OCI-LY3 (cell line): Measurements from ENCODE around the gene LMNB1.

Experiments
- H2AFZ ChIP-seq: fragments of 200-600, 300-600 bp; shearing (Covaris generic); 2 replicates; pipeline ENCODE4 v1.6.0; 2014; ENCODE audit warnings: antibody characterized with exemption, low read depth, low read length
- H3K27ac ChIP-seq: fragments of 200-600, 300-600 bp; sonication (generic); 2 replicates; pipeline ENCODE4 v1.5.1; 2014; ENCODE audit warnings: mild to moderate bottlenecking, low read length, moderate library complexity, mixed read lengths
- H3K27me3 ChIP-seq: fragments of 200-600, 300-600 bp; sonication (generic); 2 replicates; pipeline ENCODE4 v1.6.1; 2014; ENCODE audit warnings: low read depth, low read length, mixed read lengths
- H3K36me3 ChIP-seq: fragments of 200-600, 300-600 bp; sonication (generic); replicated peaks from 2 replicates; pipeline ENCODE3; 2014; ENCODE audit warnings: low read depth, low read length, mixed read lengths
- H3K4me1 ChIP-seq: fragments of 300-600, 200-600 bp; sonication (generic); 2 replicates; pipeline ENCODE4 v1.6.1; 2014; ENCODE audit warnings: low read length, mixed read lengths
- H3K4me2 ChIP-seq: fragments of 200-600, 300-600 bp; sonication (generic); 2 replicates; pipeline ENCODE4 v1.6.1; 2014; ENCODE audit warnings: low read length, mixed read lengths
- H3K4me3 ChIP-seq: fragments of 300-600, 200-600 bp; sonication (generic); 2 replicates; pipeline ENCODE4 v1.5.1; 2014; ENCODE audit warnings: antibody characterized with exemption, mild to moderate bottlenecking, low read length, moderate library complexity
- H3K79me2 ChIP-seq: fragments of 300-600, 200-600 bp; shearing (Covaris generic); 2 replicates; pipeline ENCODE4 v1.6.1; 2014; ENCODE audit warnings: mild to moderate bottlenecking, low read length, mixed read lengths
- H3K9ac ChIP-seq: fragments of 300-600, 200-600 bp; shearing (Covaris generic); 2 replicates; pipeline ENCODE4 v1.6.0; 2014; ENCODE audit warnings: mild to moderate bottlenecking, low read length, moderate library complexity
- H3K9me3 ChIP-seq: fragments of 200-600, 300-600 bp; shearing (Covaris generic); 2 replicates; pipeline ENCODE4 v1.6.1; 2014; ENCODE audit warnings: low read length, mixed read lengths; ENCODE audit not compliant: insufficient read depth
- H4K20me1 ChIP-seq: fragments of 200-600, 300-600 bp; sonication (generic); 2 replicates; pipeline ENCODE4 v1.6.1; 2016; ENCODE audit warnings: low read length, mixed read lengths; ENCODE audit not compliant: insufficient read depth
- CTCF ChIP-seq: fragments of 200-600, 300-600 bp; sonication (generic); IDR thresholded peaks from 2 replicates; pipeline ENCODE4 v1.5.1; 2014; ENCODE audit warnings: antibody characterized with exemption, low read length, low read depth
- EZH2phosphoT487 ChIP-seq: fragments of 200-600 bp; shearing (Covaris generic); IDR thresholded peaks from 2 replicates; pipeline ENCODE4 v1.6.1; 2018; ENCODE audit warnings: antibody characterized with exemption, mixed run types, low read depth

Gene LMNB1

GRCh38 chr5:126875303-126875785, 98.4 kb downstream of the LMNB1 start:
- Histone ChIP-seq H3K4me1 (no peaks in the 10 kb centered on the region), H2AFZ (no peak overlapping the region), H4K20me1 (no peaks in the 10 kb centered on the region), H3K9me3 (no peaks in the 10 kb centered on the region), H3K9ac (no peak overlapping the region), H3K27ac (no peak overlapping the region), H3K36me3 (no peaks in the 10 kb centered on the region), H3K79me2 (no peaks in the 10 kb centered on the region), H3K4me2 (no peak overlapping the region), H3K27me3 (no peaks in the 10 kb centered on the region), H3K4me3 (no peak overlapping the region)
- TF ChIP-seq EZH2phosphoT487 (no peak), CTCF (no peak)

DNA sequence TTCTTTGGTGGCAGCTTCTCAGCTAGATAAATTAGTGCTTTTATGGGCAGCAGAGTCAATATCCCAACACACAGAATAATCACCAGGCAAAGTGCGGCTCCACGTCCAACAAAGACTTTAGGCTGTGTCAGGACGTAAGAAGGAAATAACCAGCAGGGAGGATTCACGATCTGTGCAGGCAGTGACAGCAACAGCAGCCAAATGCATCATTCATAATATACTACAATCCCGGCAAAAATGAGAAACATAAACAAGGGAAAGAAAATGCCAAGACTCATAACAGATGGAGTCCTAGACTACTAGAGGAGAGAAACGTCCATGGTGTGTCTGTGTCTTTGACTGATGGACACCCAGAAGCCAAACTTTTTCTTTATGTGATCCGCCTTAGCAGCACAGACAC, 100.7 kb downstream of the LMNB1 start:
- H3K9ac ChIP-seq: no peak overlapping the region
- no peaks in the 10 kb centered on the region for H3K36me3 ChIP-seq
- H3K4me3 ChIP-seq: no peak overlapping the region
- H3K27ac ChIP-seq: no peak overlapping the region
- no peaks in the 10 kb centered on the region for H3K79me2 ChIP-seq
- no peak for TF ChIP-seq CTCF
- no peak for TF ChIP-seq EZH2phosphoT487
- no peaks in the 10 kb centered on the region for H4K20me1 ChIP-seq
- no peaks in the 10 kb centered on the region for H3K27me3 ChIP-seq
- H3K4me1 ChIP-seq: no peaks in the 10 kb centered on the region
- no peak overlapping the region for H2AFZ ChIP-seq
- no peaks in the 10 kb centered on the region for H3K9me3 ChIP-seq
- no peak overlapping the region for H3K4me2 ChIP-seq

DNA sequence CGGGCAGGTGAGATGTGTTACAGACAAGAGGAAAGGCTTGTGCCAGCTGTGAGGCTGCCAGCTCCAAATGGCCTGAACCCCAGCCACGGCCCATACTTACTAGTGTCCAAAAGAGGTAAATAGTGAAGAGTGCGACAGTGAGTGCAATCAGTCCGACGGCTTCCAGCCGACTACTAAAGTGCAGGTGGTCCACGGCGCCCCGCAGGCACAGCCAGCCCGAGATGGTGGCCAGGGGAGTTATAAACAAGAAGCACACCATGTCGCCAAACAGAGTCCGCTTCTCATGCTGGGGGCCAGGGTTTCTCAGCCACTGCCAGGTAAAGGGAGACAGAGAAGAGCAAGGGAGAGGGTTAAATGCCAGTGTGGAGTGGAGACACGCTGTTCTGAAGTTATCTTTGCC, 101.1 kb downstream of the LMNB1 start:
- H3K36me3 ChIP-seq: no peaks in the 10 kb centered on the region
- H3K4me1 ChIP-seq: no peaks in the 10 kb centered on the region
- H4K20me1 ChIP-seq: no peaks in the 10 kb centered on the region
- no peak overlapping the region for H3K4me3 ChIP-seq
- H3K79me2 ChIP-seq: no peaks in the 10 kb centered on the region
- no peak overlapping the region for H3K27ac ChIP-seq
- no peak overlapping the region for H3K9ac ChIP-seq
- no peak overlapping the region for H3K4me2 ChIP-seq
- no peaks in the 10 kb centered on the region for H3K27me3 ChIP-seq
- no peak for TF ChIP-seq CTCF
- no peak for TF ChIP-seq EZH2phosphoT487
- no peak overlapping the region for H2AFZ ChIP-seq
- no peaks in the 10 kb centered on the region for H3K9me3 ChIP-seq

- Histone ChIP-seq H3K79me2 (no peaks in the 10 kb centered on the region), H3K36me3 (no peaks in the 10 kb centered on the region), H4K20me1 (no peaks in the 10 kb centered on the region), H3K27ac (no peak overlapping the region), H3K4me2 (no peak overlapping the region), H2AFZ (no peak overlapping the region), H3K4me3 (no peak overlapping the region), H3K4me1 (no peaks in the 10 kb centered on the region), H3K9ac (no peak overlapping the region), H3K27me3 (no peaks in the 10 kb centered on the region), H3K9me3 (no peaks in the 10 kb centered on the region)
- TF ChIP-seq CTCF: no peak
- no peak for TF ChIP-seq EZH2phosphoT487
Measured at GRCh38 chr5:126878634-126879033, 101.7 kb downstream of the LMNB1 start.
